ENCODE data around the gene KCNF1. TPM values are rescaled to one million over a fixed set of nuclear protein-coding genes. Genes with fewer than 3 reads are reported as not detected.

Gene KCNF1
- total and polyA plus RNA-seq, 4 donors, result 0.09 TPM; not detected in 3

DNA sequence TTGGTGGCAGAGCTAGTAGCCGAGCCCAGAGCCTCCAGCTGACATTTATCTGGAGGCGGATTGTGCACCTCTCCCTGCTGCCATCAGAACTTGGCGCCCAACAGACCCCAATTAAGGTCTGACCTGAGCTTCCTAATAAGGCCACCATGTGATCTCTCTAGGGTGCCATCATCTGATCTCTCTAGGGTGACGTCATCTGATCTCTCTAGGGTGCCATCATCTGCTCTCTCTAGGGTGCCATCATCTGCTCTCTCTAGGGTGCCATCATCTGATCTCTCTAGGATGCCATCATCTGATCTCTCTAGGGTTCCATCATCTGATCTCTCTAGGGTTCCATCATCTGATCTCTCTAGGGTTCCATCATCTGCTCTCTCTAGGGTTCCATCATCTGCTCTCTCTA, 6.2 kb downstream of the KCNF1 start:
- TF ChIP-seq, protein P1, sequence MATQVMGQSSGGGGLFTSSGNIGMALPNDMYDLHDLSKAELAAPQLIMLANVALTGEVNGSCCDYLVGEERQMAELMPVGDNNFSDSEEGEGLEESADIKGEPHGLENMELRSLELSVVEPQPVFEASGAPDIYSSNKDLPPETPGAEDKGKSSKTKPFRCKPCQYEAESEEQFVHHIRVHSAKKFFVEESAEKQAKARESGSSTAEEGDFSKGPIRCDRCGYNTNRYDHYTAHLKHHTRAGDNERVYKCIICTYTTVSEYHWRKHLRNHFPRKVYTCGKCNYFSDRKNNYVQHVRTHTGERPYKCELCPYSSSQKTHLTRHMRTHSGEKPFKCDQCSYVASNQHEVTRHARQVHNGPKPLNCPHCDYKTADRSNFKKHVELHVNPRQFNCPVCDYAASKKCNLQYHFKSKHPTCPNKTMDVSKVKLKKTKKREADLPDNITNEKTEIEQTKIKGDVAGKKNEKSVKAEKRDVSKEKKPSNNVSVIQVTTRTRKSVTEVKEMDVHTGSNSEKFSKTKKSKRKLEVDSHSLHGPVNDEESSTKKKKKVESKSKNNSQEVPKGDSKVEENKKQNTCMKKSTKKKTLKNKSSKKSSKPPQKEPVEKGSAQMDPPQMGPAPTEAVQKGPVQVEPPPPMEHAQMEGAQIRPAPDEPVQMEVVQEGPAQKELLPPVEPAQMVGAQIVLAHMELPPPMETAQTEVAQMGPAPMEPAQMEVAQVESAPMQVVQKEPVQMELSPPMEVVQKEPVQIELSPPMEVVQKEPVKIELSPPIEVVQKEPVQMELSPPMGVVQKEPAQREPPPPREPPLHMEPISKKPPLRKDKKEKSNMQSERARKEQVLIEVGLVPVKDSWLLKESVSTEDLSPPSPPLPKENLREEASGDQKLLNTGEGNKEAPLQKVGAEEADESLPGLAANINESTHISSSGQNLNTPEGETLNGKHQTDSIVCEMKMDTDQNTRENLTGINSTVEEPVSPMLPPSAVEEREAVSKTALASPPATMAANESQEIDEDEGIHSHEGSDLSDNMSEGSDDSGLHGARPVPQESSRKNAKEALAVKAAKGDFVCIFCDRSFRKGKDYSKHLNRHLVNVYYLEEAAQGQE (IDR thresholded peaks at IDR 0.05), result no peak
- no peak for TF ChIP-seq YY1 (IDR thresholded peaks at IDR 0.05)
- TF ChIP-seq, protein P2, sequence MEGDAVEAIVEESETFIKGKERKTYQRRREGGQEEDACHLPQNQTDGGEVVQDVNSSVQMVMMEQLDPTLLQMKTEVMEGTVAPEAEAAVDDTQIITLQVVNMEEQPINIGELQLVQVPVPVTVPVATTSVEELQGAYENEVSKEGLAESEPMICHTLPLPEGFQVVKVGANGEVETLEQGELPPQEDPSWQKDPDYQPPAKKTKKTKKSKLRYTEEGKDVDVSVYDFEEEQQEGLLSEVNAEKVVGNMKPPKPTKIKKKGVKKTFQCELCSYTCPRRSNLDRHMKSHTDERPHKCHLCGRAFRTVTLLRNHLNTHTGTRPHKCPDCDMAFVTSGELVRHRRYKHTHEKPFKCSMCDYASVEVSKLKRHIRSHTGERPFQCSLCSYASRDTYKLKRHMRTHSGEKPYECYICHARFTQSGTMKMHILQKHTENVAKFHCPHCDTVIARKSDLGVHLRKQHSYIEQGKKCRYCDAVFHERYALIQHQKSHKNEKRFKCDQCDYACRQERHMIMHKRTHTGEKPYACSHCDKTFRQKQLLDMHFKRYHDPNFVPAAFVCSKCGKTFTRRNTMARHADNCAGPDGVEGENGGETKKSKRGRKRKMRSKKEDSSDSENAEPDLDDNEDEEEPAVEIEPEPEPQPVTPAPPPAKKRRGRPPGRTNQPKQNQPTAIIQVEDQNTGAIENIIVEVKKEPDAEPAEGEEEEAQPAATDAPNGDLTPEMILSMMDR (IDR thresholded peaks at IDR 0.05; ENCODE audit: low read depth, low read length, missing input control), result no peak
- 84% methylated on average over 4 of the region's 4 CpGs for WGBS
- no peak overlapping the region for H3K9ac ChIP-seq (ENCODE audit: low read depth in 1 of 2, low read length in 2 of 2)
- H3K4me3 ChIP-seq (ENCODE audit: low read depth in 1 of 3, low read length in 3 of 3), result no peak overlapping the region
- H3K36me3 ChIP-seq (ENCODE audit: control insufficient read depth in 4 of 4, insufficient read depth in 3 of 4, low read depth in 1 of 4, low read length in 3 of 4), result no peaks in the 10 kb centered on the region
- DNase-seq (ENCODE audit: low spot score), result no peak
- no peaks in the 10 kb centered on the region for H3K9me3 ChIP-seq (ENCODE audit: control insufficient read depth in 4 of 4, low read length in 3 of 4)
- H3K27ac ChIP-seq (ENCODE audit: low read depth in 1 of 2, low read length in 2 of 2), result no peak overlapping the region
- no peaks in the 10 kb centered on the region for H3K4me1 ChIP-seq (ENCODE audit: control insufficient read depth in 4 of 4, insufficient read depth in 4 of 4, low read length in 3 of 4)
- no peaks in the 10 kb centered on the region for H3K27me3 ChIP-seq (ENCODE audit: control insufficient read depth in 4 of 4, insufficient read depth in 4 of 4, low read length in 3 of 4)

DNA sequence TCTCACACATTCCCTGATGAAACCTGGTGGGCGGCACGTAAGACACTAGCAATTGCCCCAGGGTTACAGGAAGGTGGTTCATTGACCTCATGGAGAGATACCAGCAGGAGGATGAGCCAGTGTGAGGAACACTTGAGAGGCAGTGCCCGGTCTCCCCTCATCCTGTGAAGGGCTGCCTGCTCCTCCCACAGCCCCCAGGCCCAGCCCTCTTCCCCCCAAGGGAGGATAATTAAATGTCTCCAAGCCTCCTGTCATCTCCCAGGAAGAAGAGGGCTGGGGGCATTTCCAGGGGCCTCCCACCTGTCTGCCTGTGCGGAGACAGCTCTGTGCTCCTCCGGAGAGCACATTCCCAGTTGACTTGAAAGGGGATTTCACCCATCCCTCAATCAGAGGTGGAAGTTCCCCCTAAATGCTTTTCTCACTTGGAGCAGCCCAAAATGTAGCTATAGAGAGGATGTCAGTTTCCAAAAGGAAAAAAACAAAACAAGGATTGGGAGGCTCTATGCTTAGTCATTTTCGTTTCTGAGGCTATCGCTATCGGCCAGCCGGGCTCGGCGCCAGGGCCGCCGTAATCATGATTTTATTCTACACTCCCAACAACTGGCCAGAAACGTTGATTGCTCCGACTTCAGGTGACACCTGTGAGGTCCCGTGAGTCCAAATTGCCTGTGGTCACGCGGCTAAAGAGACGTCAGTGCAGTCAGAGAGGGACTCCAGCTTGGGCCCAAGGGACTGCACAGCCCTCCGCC, 7.1 kb downstream of the KCNF1 start:
- no peak overlapping the region for H3K4me3 ChIP-seq (ENCODE audit: low read depth in 1 of 3, low read length in 3 of 3)
- TF ChIP-seq FOXA1 (IDR thresholded peaks at IDR 0.05) (no peak), JUND (IDR thresholded peaks at IDR 0.05) (no peak)
- WGBS, result 75% methylated on average over 20 of the region's 20 CpGs

DNA sequence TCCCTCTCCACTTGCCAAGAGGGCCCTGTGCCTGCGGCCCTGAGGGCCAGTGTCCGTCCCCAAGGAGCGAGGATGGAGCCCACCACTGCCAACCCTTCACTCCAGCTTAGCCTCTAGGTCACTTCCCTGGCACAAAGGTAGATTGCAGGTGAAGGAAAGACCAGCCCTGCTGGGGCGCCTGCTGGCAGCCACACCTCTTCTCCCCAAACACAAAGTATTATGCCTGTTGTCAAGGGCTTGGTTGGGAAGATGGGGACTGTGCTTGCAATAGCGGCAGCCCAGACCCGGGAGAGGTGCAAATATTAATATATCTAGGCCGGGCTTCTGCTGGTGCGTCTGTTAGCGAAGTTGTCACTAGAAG, 7.7 kb downstream of the KCNF1 start:
- H3K9me3 ChIP-seq (ENCODE audit: control insufficient read depth in 4 of 4, low read length in 3 of 4), result no peaks in the 10 kb centered on the region
- no peaks in the 10 kb centered on the region for H3K4me1 ChIP-seq (ENCODE audit: control insufficient read depth in 4 of 4, insufficient read depth in 4 of 4, low read length in 3 of 4)
- DNase-seq (ENCODE audit: low spot score), result no peak
- WGBS, result 84% methylated on average over 9 of the region's 9 CpGs
- H3K27me3 ChIP-seq (ENCODE audit: control insufficient read depth in 4 of 4, insufficient read depth in 4 of 4, low read length in 3 of 4), result no peaks in the 10 kb centered on the region
- no peak overlapping the region for H3K9ac ChIP-seq (ENCODE audit: low read depth in 1 of 2, low read length in 2 of 2)
- H3K27ac ChIP-seq (ENCODE audit: low read depth in 1 of 2, low read length in 2 of 2), result no peak overlapping the region
- no peaks in the 10 kb centered on the region for H3K36me3 ChIP-seq (ENCODE audit: control insufficient read depth in 4 of 4, insufficient read depth in 3 of 4, low read depth in 1 of 4, low read length in 3 of 4)
- no peak for TF ChIP-seq GABPA (IDR thresholded peaks at IDR 0.05 in 1 of 2, conservative IDR thresholded peaks at IDR 0.05 in 1 of 2)
- no peak for TF ChIP-seq FOXA2 (IDR thresholded peaks at IDR 0.05)
- TF ChIP-seq RXRA (IDR thresholded peaks at IDR 0.05), result no peak
- no peak overlapping the region for H3K4me3 ChIP-seq (ENCODE audit: low read depth in 1 of 3, low read length in 3 of 3)

More for the DNA sequence above, 7.1 kb downstream of the KCNF1 start:
- no peak overlapping the region for H3K27ac ChIP-seq (ENCODE audit: low read depth in 1 of 2, low read length in 2 of 2)
- H3K4me1 ChIP-seq (ENCODE audit: control insufficient read depth in 4 of 4, insufficient read depth in 4 of 4, low read length in 3 of 4), result no peaks in the 10 kb centered on the region
- H3K36me3 ChIP-seq (ENCODE audit: control insufficient read depth in 4 of 4, insufficient read depth in 3 of 4, low read depth in 1 of 4, low read length in 3 of 4), result no peaks in the 10 kb centered on the region
- no peak for DNase-seq (ENCODE audit: low spot score)
- H3K27me3 ChIP-seq (ENCODE audit: control insufficient read depth in 4 of 4, insufficient read depth in 4 of 4, low read length in 3 of 4), result no peaks in the 10 kb centered on the region
- no peak overlapping the region for H3K9ac ChIP-seq (ENCODE audit: low read depth in 1 of 2, low read length in 2 of 2)
- H3K9me3 ChIP-seq (ENCODE audit: control insufficient read depth in 4 of 4, low read length in 3 of 4), result no peaks in the 10 kb centered on the region
